Measurements from ENCODE around the gene RPP40.

DNA sequence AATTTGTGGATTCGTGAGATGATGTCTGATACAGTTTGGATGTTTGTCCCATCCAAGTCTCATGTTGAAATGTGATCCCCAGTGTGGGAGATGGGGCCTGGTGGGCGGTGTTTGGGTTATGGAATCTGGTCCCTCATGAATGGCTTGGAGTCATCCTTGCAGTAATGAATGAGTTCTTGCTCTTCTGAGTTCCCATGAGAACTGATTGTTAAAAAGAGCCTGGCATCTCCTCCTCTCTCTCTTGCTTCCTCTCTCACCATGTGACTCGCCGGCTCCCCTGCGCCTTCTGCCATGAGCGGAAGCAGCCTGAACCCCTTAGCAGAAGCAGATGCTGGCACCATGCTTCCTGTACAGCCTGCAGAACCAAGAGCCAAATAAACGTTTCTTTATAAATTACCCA, 30.5 kb upstream of the RPP40 start:
- TF ChIP-seq, protein P1, sequence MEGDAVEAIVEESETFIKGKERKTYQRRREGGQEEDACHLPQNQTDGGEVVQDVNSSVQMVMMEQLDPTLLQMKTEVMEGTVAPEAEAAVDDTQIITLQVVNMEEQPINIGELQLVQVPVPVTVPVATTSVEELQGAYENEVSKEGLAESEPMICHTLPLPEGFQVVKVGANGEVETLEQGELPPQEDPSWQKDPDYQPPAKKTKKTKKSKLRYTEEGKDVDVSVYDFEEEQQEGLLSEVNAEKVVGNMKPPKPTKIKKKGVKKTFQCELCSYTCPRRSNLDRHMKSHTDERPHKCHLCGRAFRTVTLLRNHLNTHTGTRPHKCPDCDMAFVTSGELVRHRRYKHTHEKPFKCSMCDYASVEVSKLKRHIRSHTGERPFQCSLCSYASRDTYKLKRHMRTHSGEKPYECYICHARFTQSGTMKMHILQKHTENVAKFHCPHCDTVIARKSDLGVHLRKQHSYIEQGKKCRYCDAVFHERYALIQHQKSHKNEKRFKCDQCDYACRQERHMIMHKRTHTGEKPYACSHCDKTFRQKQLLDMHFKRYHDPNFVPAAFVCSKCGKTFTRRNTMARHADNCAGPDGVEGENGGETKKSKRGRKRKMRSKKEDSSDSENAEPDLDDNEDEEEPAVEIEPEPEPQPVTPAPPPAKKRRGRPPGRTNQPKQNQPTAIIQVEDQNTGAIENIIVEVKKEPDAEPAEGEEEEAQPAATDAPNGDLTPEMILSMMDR (IDR thresholded peaks at IDR 0.05; ENCODE audit: poor library complexity, severe bottlenecking), result no peak
- TF ChIP-seq RAD21 (conservative IDR thresholded peaks at IDR 0.05) (no peak), POLR2AphosphoS5 (IDR thresholded peaks at IDR 0.05) (no peak), EP300 (conservative IDR thresholded peaks at IDR 0.05; ENCODE audit: poor library complexity, severe bottlenecking) (no peak)
- TF ChIP-seq, protein P2, sequence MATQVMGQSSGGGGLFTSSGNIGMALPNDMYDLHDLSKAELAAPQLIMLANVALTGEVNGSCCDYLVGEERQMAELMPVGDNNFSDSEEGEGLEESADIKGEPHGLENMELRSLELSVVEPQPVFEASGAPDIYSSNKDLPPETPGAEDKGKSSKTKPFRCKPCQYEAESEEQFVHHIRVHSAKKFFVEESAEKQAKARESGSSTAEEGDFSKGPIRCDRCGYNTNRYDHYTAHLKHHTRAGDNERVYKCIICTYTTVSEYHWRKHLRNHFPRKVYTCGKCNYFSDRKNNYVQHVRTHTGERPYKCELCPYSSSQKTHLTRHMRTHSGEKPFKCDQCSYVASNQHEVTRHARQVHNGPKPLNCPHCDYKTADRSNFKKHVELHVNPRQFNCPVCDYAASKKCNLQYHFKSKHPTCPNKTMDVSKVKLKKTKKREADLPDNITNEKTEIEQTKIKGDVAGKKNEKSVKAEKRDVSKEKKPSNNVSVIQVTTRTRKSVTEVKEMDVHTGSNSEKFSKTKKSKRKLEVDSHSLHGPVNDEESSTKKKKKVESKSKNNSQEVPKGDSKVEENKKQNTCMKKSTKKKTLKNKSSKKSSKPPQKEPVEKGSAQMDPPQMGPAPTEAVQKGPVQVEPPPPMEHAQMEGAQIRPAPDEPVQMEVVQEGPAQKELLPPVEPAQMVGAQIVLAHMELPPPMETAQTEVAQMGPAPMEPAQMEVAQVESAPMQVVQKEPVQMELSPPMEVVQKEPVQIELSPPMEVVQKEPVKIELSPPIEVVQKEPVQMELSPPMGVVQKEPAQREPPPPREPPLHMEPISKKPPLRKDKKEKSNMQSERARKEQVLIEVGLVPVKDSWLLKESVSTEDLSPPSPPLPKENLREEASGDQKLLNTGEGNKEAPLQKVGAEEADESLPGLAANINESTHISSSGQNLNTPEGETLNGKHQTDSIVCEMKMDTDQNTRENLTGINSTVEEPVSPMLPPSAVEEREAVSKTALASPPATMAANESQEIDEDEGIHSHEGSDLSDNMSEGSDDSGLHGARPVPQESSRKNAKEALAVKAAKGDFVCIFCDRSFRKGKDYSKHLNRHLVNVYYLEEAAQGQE (IDR thresholded peaks at IDR 0.05; ENCODE audit: borderline replicate concordance), result no peak
